Left ventricle myocardium inferior (tissue), 1 donor: ENCODE results near the gene PLCXD3. TPM values are rescaled to one million over a fixed set of nuclear protein-coding genes. Genes with fewer than 3 reads are reported as not detected.
A peak's percentile ranks its signal among the peaks of the same experiment; 100 is the strongest.

Experiments
- DNase-seq: peaks from one replicate; pipeline ENCODE4 v3.0.0-alpha.2; 2020
- H3K27ac ChIP-seq: fragments of 200-600 bp; replicated peaks from 2 replicates; pipeline ENCODE4 v1.8.0; 2021
- H3K27me3 ChIP-seq: fragments of 200-600 bp; 2 replicates; pipeline ENCODE4 v1.8.0; 2021; ENCODE audit warnings: low read depth
- H3K36me3 ChIP-seq: fragments of 200-600 bp; 2 replicates; pipeline ENCODE4 v1.8.0; 2021
- H3K4me1 ChIP-seq: fragments of 200-600 bp; 2 replicates; pipeline ENCODE4 v1.8.0; 2021
- H3K4me3 ChIP-seq: fragments of 200-600 bp; 2 replicates; pipeline ENCODE4 v1.8.0; 2021; ENCODE audit warnings: mild to moderate bottlenecking, moderate library complexity
- H3K9me3 ChIP-seq: fragments of 200-600 bp; replicated peaks from 2 replicates; pipeline ENCODE4 v1.8.0; 2021
- intact Hi-C: fragments of 100-400 bp; cut with micrococcal nuclease; formaldehyde crosslinking; loops from one replicate; pipeline ENCODE4 v1.11.0; 2022
- total RNA-seq: library from RNA; stranded (reverse); fragmentation: NEBNext Ultra II Directional; extraction: Animal tissue kit (Norgen Biotek cat#: 25700); gene quantifications from one replicate; pipeline ENCODE4 v1.2.1, GENCODE V29; 2021
- TF ChIP-seq, protein P1 (sequence below): fragments of 200-600 bp; IDR thresholded peaks from 2 replicates; pipeline ENCODE4 v1.8.0; 2021; ENCODE audit warnings: antibody characterized with exemption, mild to moderate bottlenecking, borderline replicate concordance
- donor health status: DM: no; HTN: yes; CAD: no; lungs with severe emphysema.

Gene PLCXD3
- total RNA-seq, 1 donor from 2014 or later = 73.1 TPM

DNA sequence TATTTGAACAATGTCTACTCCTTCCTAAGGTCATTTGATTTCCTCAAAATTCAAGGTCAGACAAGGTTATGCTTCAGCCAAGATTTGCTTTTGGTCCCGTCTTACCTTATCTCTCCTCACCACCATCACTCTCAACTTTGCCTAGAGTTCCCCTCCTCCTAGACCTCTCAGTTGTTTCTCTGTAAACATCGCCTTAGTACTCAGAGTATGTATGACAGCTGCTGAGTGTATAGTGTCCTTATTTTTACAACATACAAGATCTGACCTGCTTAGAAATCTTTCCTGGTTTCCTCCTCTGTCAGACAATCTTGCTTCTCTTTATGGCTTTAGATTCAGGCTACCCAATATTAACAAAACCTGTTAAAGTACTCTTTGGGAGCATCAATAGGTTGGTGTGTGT lies 247.1 kb downstream of the PLCXD3 start:
- intact Hi-C loops = no loop called here
- TF ChIP-seq, protein P1, sequence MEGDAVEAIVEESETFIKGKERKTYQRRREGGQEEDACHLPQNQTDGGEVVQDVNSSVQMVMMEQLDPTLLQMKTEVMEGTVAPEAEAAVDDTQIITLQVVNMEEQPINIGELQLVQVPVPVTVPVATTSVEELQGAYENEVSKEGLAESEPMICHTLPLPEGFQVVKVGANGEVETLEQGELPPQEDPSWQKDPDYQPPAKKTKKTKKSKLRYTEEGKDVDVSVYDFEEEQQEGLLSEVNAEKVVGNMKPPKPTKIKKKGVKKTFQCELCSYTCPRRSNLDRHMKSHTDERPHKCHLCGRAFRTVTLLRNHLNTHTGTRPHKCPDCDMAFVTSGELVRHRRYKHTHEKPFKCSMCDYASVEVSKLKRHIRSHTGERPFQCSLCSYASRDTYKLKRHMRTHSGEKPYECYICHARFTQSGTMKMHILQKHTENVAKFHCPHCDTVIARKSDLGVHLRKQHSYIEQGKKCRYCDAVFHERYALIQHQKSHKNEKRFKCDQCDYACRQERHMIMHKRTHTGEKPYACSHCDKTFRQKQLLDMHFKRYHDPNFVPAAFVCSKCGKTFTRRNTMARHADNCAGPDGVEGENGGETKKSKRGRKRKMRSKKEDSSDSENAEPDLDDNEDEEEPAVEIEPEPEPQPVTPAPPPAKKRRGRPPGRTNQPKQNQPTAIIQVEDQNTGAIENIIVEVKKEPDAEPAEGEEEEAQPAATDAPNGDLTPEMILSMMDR = no peak
- Histone ChIP-seq H3K9me3 (no peaks in the 10 kb centered on the region), H3K4me3 (no peak overlapping the region), H3K27me3 (no peaks in the 10 kb centered on the region), H3K27ac (peak overlapping the region; percentile 72), H3K4me1 (peaks cover 32% of the 10 kb centered on the region), H3K36me3 (no peaks in the 10 kb centered on the region)
- DNase-seq = no peak
